Measurements from ENCODE around the gene EVI2A.
"Not testable (repeated sequence)": the region's sequence is repeated elsewhere in the genome, so short reads cannot be mapped to it uniquely, and the experiment has no call there.

EVI2A gene

GRCh38 chr17:31312223-31312622 lies 9.2 kb downstream of the EVI2A start:
- not testable (repeated sequence) for DNase-seq (ENCODE audit: low read depth)

GRCh38 chr17:31311526-31311925 lies 9.9 kb downstream of the EVI2A start:
- DNase-seq (ENCODE audit: low read depth): no peak

- no peak for DNase-seq (ENCODE audit: low read depth)
Observed at GRCh38 chr17:31310886-31311285, 10.5 kb downstream of the EVI2A start.

GRCh38 chr17:31310260-31310659 lies 11.2 kb downstream of the EVI2A start:
- DNase-seq (ENCODE audit: low read depth): no peak

GRCh38 chr17:31309556-31309955 lies 11.9 kb downstream of the EVI2A start:
- no peak for DNase-seq (ENCODE audit: low read depth)

- no peak for DNase-seq (ENCODE audit: low read depth)
Observed at GRCh38 chr17:31308372-31309334, 12.8 kb downstream of the EVI2A start.

- DNase-seq (ENCODE audit: low read depth): no peak
Observed at GRCh38 chr17:31307640-31308039, 13.8 kb downstream of the EVI2A start.

- DNase-seq (ENCODE audit: low read depth): no peak
Observed at GRCh38 chr17:31299624-31300023, 21.8 kb downstream of the EVI2A start.

GRCh38 chr17:31297090-31297489 lies 24.3 kb downstream of the EVI2A start, which contains the start of gene OMG:
TSS of gene OMG (minus strand) at chr17:31297239. CDS start at chr17:31296331, 908 bp downstream.
- DNase-seq (ENCODE audit: low read depth): no peak

- DNase-seq (ENCODE audit: low read depth): no peak
Observed at GRCh38 chr17:31296142-31296541, 25.3 kb downstream of the EVI2A start.

GRCh38 chr17:31295489-31295871 lies 25.9 kb downstream of the EVI2A start:
- no peak for DNase-seq (ENCODE audit: low read depth)

GRCh38 chr17:31294820-31295488 lies 26.5 kb downstream of the EVI2A start:
- DNase-seq (ENCODE audit: low read depth): no peak

- DNase-seq (ENCODE audit: low read depth): no peak
Observed at GRCh38 chr17:31294231-31294630, 27.2 kb downstream of the EVI2A start.

GRCh38 chr17:31293581-31293980 lies 27.8 kb downstream of the EVI2A start:
- DNase-seq (ENCODE audit: low read depth): no peak

GRCh38 chr17:31291820-31292219 lies 29.6 kb downstream of the EVI2A start:
- DNase-seq (ENCODE audit: low read depth): no peak

GRCh38 chr17:31289790-31290189 lies 31.6 kb downstream of the EVI2A start:
- DNase-seq (ENCODE audit: low read depth): no peak

GRCh38 chr17:31287932-31288331 lies 33.5 kb downstream of the EVI2A start:
- not testable (repeated sequence) for DNase-seq (ENCODE audit: low read depth)

- no peak for DNase-seq (ENCODE audit: low read depth)
Observed at GRCh38 chr17:31286587-31286986, 34.8 kb downstream of the EVI2A start.

GRCh38 chr17:31283841-31284240 lies 37.6 kb downstream of the EVI2A start:
- DNase-seq (ENCODE audit: low read depth): no peak

- DNase-seq (ENCODE audit: low read depth): no peak
Observed at GRCh38 chr17:31281061-31281460, 40.4 kb downstream of the EVI2A start.

- no peak for DNase-seq (ENCODE audit: low read depth)
Observed at GRCh38 chr17:31279401-31279800, 42.0 kb downstream of the EVI2A start.

- DNase-seq (ENCODE audit: low read depth): no peak
Observed at GRCh38 chr17:31275116-31275515, 46.3 kb downstream of the EVI2A start.

- peak; percentile 55 for DNase-seq (ENCODE audit: low read depth)
Observed at GRCh38 chr17:31274252-31274651, 47.2 kb downstream of the EVI2A start.
